Measurements from ENCODE around the gene MGAT5.

MGAT5 gene

DNA sequence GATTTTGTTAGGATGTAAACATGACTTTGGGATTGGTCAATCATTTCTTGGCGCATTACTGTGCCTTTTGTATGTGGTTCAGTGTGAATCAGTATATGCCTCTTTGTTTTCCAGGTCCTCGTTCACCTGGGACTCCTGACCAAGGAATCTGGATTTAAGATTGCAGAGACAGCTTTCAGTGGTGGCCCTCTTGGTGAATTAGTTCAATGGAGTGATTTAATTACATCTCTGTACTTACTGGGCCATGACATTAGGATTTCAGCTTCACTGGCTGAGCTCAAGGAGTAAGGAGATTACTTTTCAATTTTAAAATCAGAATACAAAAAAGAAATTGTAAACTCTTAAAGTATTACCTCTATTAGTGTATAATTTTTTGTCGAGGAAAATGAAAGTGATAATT is 87.6 kb downstream of the MGAT5 start:
- DNase-seq = no peak

DNA sequence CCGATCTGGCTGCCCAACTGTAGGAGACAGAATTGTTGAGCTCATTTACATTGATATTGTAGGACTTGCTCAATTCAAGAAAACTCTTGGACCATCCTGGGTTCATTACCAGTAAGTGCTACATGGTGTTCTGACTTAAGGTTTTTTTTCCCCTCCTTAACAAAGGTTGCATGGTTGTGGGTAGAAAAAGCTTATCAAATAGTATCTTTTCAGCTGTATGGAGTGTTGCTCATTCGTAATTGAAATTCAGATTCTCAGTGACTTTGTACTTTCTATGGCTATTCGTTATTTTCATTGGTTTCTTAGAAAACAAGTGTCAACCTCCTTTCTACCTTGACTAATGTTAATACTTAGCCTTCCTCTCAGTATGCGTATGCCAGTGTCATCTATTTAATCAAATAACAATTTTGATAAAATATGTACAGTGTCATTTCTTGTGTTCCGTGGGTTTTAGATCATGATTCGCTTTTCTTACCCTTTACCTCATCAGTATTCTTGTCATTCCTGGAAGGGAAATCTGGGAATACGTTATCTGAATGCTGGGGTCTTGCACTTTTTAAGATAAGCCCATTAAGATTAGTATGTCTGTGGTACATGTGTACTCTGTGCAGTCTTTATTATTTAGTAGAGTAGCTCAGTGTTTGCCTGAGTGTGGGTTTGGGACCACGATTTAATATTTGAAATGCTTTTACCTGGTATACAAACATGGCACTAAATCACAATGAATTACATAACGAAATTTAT is 91.3 kb downstream of the MGAT5 start:
- no peak for DNase-seq

DNA sequence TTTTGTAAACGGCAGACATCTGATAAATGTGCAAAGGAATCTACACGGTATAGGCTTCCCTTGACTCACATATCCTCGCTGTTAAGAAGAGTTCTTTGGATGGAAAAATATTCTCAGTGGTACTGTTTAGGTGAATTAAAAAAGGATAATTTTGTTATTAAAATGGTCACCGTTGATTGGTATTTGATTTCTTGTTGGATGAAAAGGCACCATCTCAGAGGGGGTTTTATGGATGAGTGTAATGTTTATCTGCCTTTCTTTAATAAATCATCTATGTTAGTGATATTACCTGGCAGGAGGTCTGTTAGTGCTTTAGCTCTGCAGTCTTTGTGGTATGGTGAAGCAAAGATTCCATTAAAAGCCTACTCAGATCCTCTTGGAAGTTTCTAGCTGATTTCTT is 92.3 kb downstream of the MGAT5 start:
- DNase-seq = no peak

DNA sequence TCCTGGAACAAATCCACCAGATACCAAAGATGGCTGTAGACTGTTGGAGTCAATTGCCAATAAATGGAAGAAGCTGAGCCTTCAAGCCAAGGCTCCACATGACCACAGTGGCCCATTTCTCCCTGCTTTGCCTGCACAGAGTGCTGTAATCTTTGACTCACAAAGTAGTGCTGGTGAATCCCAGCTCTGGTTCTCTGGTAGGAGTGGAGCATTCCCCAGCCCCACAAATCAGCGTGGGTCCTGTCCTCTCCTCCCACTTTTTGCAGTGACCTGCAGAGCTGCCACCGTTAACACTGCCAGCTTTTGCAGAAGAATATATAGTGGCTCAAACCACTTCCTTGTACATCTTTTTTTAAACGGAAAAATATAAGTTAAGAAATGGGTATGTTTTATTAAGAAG is 93.9 kb downstream of the MGAT5 start:
- no peak for DNase-seq

DNA sequence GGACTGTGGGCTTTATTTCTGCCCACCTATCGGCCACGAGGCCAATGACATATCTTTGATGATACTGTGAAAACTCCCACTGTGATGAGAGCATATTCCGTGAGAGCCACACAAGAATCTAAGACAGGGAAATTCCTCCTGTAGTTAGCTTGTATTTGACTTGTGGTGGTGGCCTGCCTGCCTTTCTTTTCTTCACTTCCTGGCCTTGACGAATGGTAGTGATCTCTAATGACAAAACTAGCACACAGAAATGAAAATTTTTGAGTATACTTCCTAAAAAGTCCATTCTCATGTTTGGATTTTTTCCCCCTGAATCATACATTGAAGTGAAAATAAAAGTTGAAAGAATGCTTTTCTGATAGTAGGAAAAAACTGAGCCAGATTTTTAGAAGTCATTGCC is 94.4 kb downstream of the MGAT5 start:
- DNase-seq = no peak

DNA sequence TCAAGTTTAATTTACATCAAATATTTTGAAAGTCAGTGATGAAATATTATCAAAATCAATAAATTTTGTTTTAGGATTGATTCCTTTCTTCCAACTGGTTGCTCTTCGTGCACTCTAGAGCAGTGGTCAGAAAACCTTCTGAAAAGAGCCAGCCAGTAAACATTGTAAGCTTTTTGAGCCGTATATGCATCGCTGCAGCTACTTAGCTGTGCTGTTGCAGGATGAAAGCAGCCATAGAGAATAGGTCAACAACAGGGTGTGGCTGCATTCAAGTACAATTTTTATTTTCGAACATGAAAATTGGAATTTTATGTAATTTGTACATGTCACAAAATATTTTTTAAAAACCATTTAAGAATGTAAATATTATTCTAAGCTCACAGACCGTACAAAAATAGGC is 94.9 kb downstream of the MGAT5 start:
- DNase-seq = no peak

DNA sequence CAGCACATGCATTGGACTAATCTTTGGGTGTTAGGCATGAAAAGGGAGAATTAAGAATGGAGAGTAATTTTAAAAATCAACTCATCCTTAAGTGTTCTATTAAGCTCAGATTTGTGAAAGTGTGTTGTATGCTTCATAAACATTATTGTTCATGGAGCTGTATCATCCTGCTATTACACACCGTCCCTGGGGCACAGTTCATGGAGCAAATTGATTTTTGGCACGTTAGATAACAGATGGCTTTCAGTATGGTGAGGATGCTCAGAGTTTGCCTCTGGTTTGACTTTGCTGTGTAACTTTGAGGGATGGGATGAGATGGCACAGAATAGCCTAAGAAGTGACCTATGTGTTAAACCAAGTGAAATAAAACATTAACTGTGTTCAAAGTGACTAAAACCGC is 97.1 kb downstream of the MGAT5 start:
- no peak for DNase-seq

DNA sequence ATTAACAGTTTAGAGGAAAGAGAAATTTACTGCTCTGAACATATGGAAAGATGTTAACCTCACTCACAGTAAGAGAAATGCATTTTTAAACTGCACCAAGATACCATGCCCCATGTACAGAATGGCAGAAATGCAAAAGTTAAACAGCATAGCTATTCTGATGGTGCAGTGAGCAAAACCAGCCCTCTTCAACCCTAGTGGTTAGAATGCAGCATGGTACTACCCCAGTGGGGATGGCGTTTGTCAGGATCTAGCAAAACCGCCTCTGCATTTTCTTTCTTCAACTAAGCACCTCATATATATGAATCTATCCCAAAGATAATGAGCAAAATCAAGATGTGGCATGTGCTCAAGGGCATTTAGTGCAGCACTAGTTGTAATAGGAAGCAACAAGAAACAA is 98.0 kb downstream of the MGAT5 start:
- DNase-seq = no peak

DNA sequence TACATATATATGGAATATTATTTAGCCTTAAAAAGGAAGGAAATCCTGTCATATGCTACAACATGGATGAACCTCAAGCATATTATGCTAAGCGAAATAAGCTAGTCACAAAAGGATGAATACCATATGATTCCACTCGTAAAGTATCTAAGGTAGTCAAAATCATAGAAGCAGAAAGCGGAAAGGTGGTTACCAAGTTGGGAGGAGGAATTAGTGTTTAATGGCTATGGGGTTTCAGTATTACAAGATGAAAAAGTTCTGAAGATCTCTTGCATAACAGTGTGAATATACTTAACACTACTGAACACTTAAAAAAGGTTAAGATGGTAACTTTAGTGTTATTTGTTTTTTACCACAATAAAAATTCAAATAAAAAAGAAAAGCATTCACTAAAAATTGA is 99.0 kb downstream of the MGAT5 start:
- no peak for DNase-seq

DNA sequence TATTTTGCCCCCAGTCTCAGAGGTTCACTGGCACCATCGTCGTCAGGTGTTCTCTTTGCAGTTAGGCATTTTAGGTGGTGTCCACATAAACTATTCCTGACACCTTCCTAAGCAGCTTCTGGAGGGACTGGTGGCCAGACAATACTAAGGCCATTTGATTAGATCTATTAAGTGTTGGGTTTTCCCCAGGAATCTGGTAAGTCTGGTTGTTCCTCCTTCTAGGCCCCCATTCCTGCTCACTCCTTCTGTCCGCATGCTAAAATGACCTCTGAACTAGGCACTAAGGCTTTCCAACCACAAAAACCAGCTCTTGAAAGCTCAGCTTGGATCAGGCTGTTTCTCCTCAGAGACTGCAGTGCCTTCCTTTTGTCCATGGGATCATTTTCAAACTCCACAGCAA is 100.7 kb downstream of the MGAT5 start:
- no peak for DNase-seq

DNA sequence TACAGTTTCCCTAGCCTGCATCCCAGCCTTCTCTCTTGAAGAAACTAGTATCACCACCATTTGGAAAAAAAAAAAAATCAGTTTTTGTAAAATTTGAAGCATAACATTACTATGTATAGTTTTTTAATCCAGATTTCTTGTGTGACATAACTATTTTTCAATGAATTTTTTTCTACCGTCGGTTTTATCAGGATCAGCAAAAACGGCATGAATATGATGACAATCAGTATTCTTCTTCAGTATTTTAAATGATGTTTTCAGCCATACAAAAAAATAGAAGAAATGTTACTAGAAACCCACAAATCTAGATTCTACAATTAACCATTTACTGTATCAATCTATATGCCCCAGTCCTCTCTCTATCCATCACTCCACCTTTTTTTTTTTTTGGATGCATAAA is 103.9 kb downstream of the MGAT5 start:
- DNase-seq = no peak

DNA sequence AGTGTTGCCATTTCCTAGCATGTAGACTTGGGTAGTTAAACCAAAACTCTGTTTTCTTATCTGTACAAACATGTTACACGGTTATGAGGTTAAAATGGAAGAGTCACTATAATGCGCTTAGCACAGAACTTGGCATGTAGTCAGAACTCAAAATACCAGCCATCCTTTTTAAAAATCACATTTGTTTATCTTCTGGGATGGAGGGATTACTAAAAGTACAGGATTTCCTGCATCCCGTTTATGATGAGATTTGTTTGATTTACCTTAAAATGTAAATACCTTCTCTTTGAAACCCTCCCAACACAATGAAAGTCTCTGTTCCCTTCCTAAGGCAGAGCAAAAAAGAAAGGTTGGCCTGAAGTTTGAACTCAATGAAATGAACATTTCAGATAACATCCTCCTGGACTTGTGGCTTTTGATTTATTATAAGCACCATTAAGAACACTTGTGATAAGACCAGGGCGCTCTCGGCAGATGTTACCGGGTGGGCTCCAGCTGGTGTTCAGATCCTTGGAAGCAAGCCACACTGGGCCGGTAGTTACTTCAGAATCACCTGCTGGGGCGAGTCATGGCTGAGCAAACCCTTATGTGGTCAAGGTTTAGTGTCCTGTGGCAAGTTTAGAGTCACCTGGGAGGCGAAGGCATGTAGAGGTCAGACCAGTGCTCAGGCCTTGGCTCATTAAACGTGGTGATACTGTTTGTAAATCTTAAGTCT is 105.7 kb downstream of the MGAT5 start:
- no peak for DNase-seq

DNA sequence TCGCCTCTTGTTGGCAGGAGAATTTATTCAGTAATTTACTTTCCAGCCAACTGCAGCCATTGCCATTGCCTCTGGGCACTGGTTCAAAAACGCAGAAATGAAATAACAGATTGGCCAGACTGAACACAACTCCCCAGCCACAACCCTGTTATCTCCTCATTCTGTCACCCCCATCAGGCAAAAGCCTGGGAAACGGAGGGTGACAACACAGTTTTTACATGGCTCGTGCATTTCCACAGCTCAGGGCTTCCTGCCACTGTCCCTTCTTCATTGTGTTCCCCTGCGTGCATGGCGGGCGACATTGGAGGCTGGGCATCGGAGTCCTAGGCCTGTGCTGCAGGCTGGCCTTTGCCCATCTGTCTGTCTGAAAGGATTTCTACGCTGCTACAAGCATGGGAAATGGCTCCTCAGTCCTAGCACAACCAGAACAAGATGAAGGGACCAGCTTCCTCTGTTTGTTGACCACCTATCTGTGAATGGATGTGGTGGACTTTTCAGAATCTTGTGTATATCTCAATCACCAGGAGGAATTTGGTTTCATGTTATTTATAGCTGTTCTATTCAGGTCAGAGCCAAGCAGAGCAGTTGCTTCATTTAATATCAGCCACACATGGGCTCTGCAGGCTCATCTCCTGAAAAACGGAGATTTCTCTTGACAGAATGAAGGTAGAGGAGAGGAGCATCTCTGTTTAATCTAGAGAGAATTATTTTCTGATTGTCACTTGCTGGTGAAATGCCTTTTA is 107.0 kb downstream of the MGAT5 start:
- DNase-seq = no peak

DNA sequence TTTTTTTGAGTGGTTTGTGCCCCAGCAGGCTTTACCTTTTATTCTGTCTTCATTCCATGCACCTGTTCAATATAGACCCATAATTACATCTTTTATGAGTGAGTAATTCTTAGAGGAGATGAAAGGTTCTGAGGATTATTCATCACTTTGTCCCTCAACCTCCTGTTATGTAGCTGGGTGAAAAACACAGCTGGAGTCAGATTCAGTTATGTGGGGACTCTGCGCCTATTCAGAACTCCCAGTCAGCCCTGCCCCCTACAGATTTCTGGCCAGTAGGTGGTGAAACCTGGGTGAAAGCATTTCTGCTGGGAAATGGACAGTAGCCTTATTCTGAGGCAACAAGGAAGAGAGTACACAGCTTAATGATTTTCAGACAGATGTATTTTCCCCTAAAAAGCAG is 107.8 kb downstream of the MGAT5 start:
- DNase-seq = no peak

DNA sequence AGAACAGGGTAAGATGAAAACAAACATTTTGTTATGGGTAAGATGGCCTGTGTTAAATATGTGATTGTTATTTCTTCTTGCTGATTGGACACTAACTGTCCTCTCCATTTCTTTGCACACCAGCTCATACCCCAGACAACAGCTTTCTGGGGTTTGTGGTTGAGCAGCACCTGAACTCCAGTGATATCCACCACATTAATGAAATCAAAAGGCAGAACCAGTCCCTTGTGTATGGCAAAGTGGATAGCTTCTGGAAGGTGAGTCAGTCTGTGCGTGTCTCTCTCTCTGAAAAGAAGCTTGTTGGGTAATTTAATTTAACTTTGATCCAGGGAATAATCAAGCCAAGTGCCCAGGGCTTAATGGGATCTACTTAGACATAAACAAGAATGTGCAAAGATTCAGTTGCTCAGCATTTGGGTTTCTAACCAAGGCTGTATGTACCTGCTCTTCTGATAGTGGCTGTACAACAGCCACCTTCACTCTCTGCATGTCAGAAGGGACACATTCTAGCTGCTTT is 108.3 kb downstream of the MGAT5 start:
- no peak for DNase-seq

DNA sequence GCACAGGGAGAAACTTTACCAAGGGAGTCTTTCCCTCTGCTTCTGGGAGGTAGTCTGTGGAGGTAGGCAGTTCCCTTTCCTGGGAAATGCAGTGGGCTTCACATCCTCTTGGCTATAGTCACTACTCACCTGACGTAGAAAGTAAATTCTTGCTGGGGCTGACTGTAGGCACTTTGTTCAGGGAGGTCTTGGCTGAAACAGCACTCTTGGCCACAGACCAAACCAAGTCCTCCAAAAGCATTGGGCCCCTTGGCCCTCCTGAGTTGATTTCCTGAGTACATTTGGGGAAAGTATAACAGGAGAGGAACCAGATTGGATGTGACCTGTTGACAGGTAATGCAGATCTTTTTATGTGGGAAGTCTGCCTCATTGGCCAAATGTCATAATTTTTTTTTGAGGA is 108.9 kb downstream of the MGAT5 start:
- DNase-seq = no peak

DNA sequence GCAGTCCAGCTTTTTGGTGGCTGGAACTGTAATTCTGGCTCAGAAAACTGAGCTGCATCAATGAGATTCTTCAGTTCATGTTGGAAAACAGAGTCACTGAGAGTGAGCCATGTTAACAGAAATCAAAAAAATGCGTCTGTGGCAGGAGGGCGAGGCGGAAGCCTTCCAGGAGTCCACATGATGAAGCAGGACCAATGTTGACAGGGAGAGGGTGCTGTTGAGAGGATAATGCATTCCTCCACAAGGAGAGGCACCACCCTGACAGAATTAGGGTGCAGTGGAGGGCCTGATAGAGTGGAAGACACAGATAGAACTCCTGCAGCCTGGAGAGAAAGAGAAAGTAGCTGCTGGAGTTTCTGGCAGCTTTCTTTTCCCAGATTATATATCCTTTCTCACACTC is 111.5 kb downstream of the MGAT5 start:
- no peak for DNase-seq

DNA sequence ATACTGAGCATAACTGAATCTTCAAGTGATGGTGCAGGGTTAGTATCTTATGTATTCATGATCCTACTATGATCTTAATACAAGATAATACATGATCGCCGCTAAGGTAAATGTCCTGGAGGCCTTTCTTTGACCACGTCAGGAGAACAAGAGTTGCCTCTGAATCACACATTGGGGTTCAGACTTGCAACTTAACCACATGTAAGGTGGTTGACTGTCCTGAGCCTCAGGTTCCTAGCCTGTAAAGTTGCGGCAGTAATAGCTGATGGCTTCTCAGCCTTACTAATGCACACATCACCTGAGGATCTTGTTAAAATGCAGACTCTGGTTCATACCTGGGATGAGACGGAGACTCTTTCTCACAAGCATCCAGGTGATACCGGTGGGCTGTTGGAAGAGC is 112.5 kb downstream of the MGAT5 start:
- DNase-seq = no peak

DNA sequence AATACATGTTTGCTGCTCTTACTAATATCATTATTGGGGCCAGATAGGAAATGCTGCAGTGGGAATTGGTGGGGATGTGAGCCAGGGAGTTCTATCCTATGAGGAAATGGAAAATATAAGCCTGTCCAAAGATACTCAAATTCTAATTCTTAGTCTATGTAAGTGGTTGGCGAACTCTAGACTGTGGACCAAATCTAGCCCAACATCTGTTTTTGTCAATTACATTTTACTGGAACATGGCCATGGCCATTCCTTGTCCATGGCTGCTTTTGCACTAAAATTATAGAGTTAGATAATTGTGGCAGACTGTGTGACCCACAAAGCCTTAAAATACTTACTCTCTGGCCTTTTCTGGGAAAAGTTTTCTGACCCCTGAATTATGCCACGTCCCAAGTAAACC is 113.3 kb downstream of the MGAT5 start:
- DNase-seq = no peak

DNA sequence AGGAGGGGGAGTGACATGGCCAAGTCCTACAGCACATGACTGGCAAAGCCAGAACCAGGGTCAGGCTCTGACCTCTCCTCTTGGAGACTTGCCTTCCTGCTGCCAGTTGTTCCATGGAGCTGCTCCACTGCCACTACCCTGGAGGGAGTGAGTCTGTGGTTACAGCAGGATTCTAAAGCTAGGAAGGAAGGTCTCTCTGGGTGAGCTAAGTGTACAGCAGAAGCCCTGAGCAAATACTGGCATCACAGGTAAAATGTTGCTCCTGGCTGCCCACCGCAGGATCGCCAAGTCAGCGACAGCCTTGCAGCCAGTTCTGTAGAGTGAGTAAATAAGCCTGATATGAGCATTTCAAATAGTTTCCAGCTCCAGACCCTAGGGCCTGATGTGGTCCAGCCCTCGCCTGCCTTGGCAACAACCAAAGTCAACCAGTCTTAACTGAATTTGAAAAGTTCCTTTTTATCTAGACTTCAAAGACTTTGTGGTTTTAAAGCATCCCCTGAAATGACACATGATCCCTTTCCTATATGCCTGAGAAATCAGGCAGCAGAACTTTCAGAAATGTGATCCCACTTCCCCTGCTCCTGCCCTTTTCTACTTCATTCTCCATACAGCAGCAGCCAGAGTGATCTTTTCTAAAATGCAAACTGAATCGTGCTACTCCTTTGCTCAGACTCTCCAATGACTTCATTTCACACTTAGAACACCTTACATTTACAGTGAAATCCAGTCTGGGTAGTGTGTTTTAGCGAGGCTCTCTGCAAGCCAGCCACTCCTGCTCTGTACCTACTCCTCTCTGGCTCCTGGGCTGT is 114.3 kb downstream of the MGAT5 start:
- DNase-seq = no peak

DNA sequence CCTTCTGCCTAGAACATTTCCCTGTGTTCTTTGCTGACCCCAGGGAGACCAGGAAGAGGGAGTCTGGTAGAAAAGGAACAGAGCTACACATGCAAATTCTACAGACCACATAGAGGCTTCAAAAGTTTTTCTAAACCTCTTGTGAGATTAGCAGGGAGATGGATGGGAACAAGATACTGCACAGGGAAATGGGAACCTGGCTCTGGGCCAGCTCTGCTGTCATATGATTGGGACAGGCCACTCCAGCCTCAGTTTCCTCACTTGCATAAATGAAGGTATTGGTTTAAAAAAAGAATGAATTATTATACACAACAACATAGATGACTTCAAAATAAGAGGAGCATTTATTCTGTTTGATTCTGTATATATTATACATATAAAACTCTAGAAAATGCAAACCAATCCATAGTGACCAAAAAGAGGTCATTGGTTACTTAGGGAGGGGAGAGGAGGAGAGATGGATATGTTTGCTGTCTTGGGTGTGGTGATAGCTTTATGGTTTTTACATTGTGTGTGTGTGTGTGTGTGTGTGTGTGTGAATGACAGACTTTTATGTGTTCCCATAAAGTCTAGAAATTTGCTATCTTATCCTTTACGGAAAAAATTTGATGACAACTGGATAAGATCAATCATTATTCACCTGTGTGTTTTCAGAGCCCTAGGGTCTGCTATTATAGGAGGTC is 115.5 kb downstream of the MGAT5 start:
- DNase-seq = no peak

DNA sequence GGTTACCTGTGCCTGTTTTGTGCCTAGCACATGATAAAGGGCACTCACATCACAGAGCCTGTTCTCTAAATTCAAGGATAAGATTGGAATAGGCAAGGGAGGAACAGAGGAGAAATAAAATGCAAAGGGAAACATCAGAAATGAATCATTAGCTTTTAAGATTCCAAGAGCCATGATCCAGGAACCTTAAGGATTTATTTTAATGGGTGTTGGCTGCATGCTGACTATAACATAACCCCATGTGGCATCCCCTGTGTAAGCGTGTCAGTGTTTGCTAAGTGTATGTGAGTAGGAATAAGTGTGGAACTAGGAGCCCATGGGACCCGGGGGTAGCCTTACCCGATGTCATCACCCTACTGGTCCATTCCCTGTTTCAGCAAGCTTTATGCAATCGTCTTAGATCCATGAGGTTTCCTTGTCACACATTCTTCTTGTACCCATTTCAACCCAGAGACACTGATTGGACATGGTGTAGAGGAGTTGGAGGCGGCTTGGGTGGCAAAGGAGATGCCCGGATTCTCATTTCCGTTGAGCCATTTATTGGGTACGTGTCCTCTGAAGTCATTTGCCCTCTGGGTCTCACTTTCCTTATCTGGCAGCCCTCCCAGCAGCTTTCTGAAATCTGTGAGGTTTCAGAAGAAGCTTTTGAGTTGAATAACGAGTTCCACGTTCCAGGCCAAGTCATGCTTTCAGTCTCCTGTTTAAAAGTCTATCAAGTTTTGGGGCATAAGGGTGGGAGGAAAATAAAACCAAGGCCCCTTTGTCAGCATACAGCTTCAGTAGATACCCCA is 117.0 kb downstream of the MGAT5 start:
- DNase-seq = no peak

Data from activated CD8-positive, alpha-beta memory T cell treated with anti-CD3 and anti-CD28 coated beads, Interleukin-2, amount 50 U/mL, for 48 hours (primary cell).